LoVo (cell line): ENCODE data around the gene WWOX.
"Not testable (repeated sequence)": the region's sequence is repeated elsewhere in the genome, so short reads cannot be mapped to it uniquely, and the experiment has no call there.

Experiments used
- DNase-seq: peaks from one replicate; pipeline ENCODE4 v3.0.0-alpha.2; 2016; ENCODE audit warnings: low spot score

Gene WWOX

GRCh38 chr16:79026117-79026516, 926.7 kb downstream of the WWOX start:
- no peak for DNase-seq

GRCh38 chr16:79036541-79036940, 937.1 kb downstream of the WWOX start:
- DNase-seq: no peak

GRCh38 chr16:79037521-79038373, 938.3 kb downstream of the WWOX start:
- DNase-seq: no peak

GRCh38 chr16:79041206-79041605, 941.8 kb downstream of the WWOX start:
- no peak for DNase-seq

GRCh38 chr16:79042141-79042540, 942.7 kb downstream of the WWOX start:
- DNase-seq: no peak

- no peak for DNase-seq
Observed at GRCh38 chr16:79042886-79043285, 943.4 kb downstream of the WWOX start.

- DNase-seq: no peak
Observed at GRCh38 chr16:79045191-79045590, 945.7 kb downstream of the WWOX start.

GRCh38 chr16:79047337-79047736, 947.9 kb downstream of the WWOX start:
- DNase-seq: no peak

GRCh38 chr16:79049040-79049439, 949.6 kb downstream of the WWOX start:
- no peak for DNase-seq

- no peak for DNase-seq
Observed at GRCh38 chr16:79050063-79050462, 950.6 kb downstream of the WWOX start.

- no peak for DNase-seq
Observed at GRCh38 chr16:79051313-79051712, 951.9 kb downstream of the WWOX start.

GRCh38 chr16:79052198-79052597, 952.7 kb downstream of the WWOX start:
- not testable (repeated sequence) for DNase-seq

- DNase-seq: no peak
Observed at GRCh38 chr16:79053577-79053976, 954.1 kb downstream of the WWOX start.

GRCh38 chr16:79054211-79054984, 954.9 kb downstream of the WWOX start:
- DNase-seq: no peak

GRCh38 chr16:79055251-79055970, 956.0 kb downstream of the WWOX start:
- no peak for DNase-seq

- DNase-seq: no peak
Observed at GRCh38 chr16:79061181-79061580, 961.7 kb downstream of the WWOX start.

- DNase-seq: no peak
Observed at GRCh38 chr16:79062336-79062735, 962.9 kb downstream of the WWOX start.

GRCh38 chr16:79062821-79063220, 963.4 kb downstream of the WWOX start:
- no peak for DNase-seq

- no peak for DNase-seq
Observed at GRCh38 chr16:79064256-79064972, 965.0 kb downstream of the WWOX start.

GRCh38 chr16:79066561-79066960, 967.1 kb downstream of the WWOX start:
- no peak for DNase-seq

- DNase-seq: peak; percentile 12
Observed at GRCh38 chr16:79067600-79067999, 968.1 kb downstream of the WWOX start.

- no peak for DNase-seq
Observed at GRCh38 chr16:79069121-79069520, 969.7 kb downstream of the WWOX start.
